Measurements from ENCODE around the gene VNN1.

Gene VNN1

GRCh38 chr6:132736239-132736638 is 22.4 kb upstream of the VNN1 start:
- peak in 1 of 2 experiments; percentile 13 for DNase-seq (ENCODE audit: low spot score in 2 of 2)
- H3K36me3 ChIP-seq (replicated peaks), result no peaks in the 10 kb centered on the region
- H3K27me3 ChIP-seq (ENCODE audit: low read depth), result no peaks in the 10 kb centered on the region
- H3K9me3 ChIP-seq, result no peaks in the 10 kb centered on the region
- H3K4me1 ChIP-seq, result peaks cover 10% of the 10 kb centered on the region
- in situ Hi-C loops (cut with MboI; ENCODE audit: low sequenced_read_pairs), result no loop called here
- no peak overlapping the region for H3K4me3 ChIP-seq

- H3K36me3 ChIP-seq (replicated peaks), result no peaks in the 10 kb centered on the region
- no peak overlapping the region for H3K4me3 ChIP-seq
- in situ Hi-C loops (cut with MboI; ENCODE audit: low sequenced_read_pairs), result no loop called here
- no peaks in the 10 kb centered on the region for H3K9me3 ChIP-seq
- DNase-seq (ENCODE audit: low spot score in 2 of 2), result no peak
- no peaks in the 10 kb centered on the region for H3K27me3 ChIP-seq (ENCODE audit: low read depth)
- peaks cover 10% of the 10 kb centered on the region for H3K4me1 ChIP-seq
Measured at GRCh38 chr6:132734694-132735236, 20.9 kb upstream of the VNN1 start.

- in situ Hi-C loops (cut with MboI; ENCODE audit: low sequenced_read_pairs), result no loop called here
- H3K4me1 ChIP-seq, result peaks cover 10% of the 10 kb centered on the region
- H3K27me3 ChIP-seq (ENCODE audit: low read depth), result no peaks in the 10 kb centered on the region
- no peak overlapping the region for H3K4me3 ChIP-seq
- no peaks in the 10 kb centered on the region for H3K36me3 ChIP-seq (replicated peaks)
- H3K9me3 ChIP-seq, result no peaks in the 10 kb centered on the region
- DNase-seq (ENCODE audit: low spot score in 2 of 2), result no peak
Measured at GRCh38 chr6:132733814-132734213, 20.0 kb upstream of the VNN1 start.

GRCh38 chr6:132733283-132733682 is 19.4 kb upstream of the VNN1 start:
- no peaks in the 10 kb centered on the region for H3K27me3 ChIP-seq (ENCODE audit: low read depth)
- no peak for DNase-seq (ENCODE audit: low spot score in 2 of 2)
- no peaks in the 10 kb centered on the region for H3K9me3 ChIP-seq
- in situ Hi-C loops (cut with MboI; ENCODE audit: low sequenced_read_pairs), result no loop called here
- no peak overlapping the region for H3K4me3 ChIP-seq
- no peaks in the 10 kb centered on the region for H3K36me3 ChIP-seq (replicated peaks)
- peaks cover 10% of the 10 kb centered on the region for H3K4me1 ChIP-seq

- Histone ChIP-seq H3K4me1 (peaks cover under 1% of the 10 kb centered on the region; the same call in 1 of the 2 replicates), H3K36me3 (replicated peaks) (no peaks in the 10 kb centered on the region), H3K27me3 (ENCODE audit: low read depth) (no peaks in the 10 kb centered on the region), H3K4me3 (no peak overlapping the region), H3K9me3 (no peaks in the 10 kb centered on the region)
- in situ Hi-C loops (cut with MboI; ENCODE audit: low sequenced_read_pairs), result no loop called here
- no peak for DNase-seq (ENCODE audit: low spot score in 2 of 2)
Measured at GRCh38 chr6:132731086-132731485, 17.2 kb upstream of the VNN1 start.

GRCh38 chr6:132730560-132730959 is 16.7 kb upstream of the VNN1 start:
- Histone ChIP-seq H3K36me3 (replicated peaks) (no peaks in the 10 kb centered on the region), H3K9me3 (no peaks in the 10 kb centered on the region), H3K4me1 (no peaks in the 10 kb centered on the region), H3K4me3 (no peak overlapping the region), H3K27me3 (ENCODE audit: low read depth) (no peaks in the 10 kb centered on the region)
- in situ Hi-C loops (cut with MboI; ENCODE audit: low sequenced_read_pairs), result no loop called here
- DNase-seq (ENCODE audit: low spot score in 2 of 2), result no peak

GRCh38 chr6:132728616-132729015 is 14.8 kb upstream of the VNN1 start:
- no peak overlapping the region for H3K4me3 ChIP-seq
- no peaks in the 10 kb centered on the region for H3K27me3 ChIP-seq (ENCODE audit: low read depth)
- no peaks in the 10 kb centered on the region for H3K4me1 ChIP-seq
- H3K9me3 ChIP-seq, result no peaks in the 10 kb centered on the region
- in situ Hi-C loops (cut with MboI; ENCODE audit: low sequenced_read_pairs), result no loop called here
- H3K36me3 ChIP-seq (replicated peaks), result no peaks in the 10 kb centered on the region
- no peak for DNase-seq (ENCODE audit: low spot score in 2 of 2)

- DNase-seq (ENCODE audit: low spot score in 2 of 2), result no peak
- H3K27me3 ChIP-seq (ENCODE audit: low read depth), result no peaks in the 10 kb centered on the region
- in situ Hi-C loops (cut with MboI; ENCODE audit: low sequenced_read_pairs), result no loop called here
- no peaks in the 10 kb centered on the region for H3K9me3 ChIP-seq
- no peaks in the 10 kb centered on the region for H3K4me1 ChIP-seq
- H3K4me3 ChIP-seq, result no peak overlapping the region
- no peaks in the 10 kb centered on the region for H3K36me3 ChIP-seq (replicated peaks)
Measured at GRCh38 chr6:132726608-132726975, 12.7 kb upstream of the VNN1 start.

GRCh38 chr6:132725947-132726607 is 12.2 kb upstream of the VNN1 start:
- Histone ChIP-seq H3K4me1 (no peaks in the 10 kb centered on the region), H3K36me3 (replicated peaks) (no peaks in the 10 kb centered on the region), H3K27me3 (ENCODE audit: low read depth) (no peaks in the 10 kb centered on the region), H3K9me3 (no peaks in the 10 kb centered on the region), H3K4me3 (no peak overlapping the region)
- DNase-seq (ENCODE audit: low spot score in 2 of 2), result no peak
- in situ Hi-C loops (cut with MboI; ENCODE audit: low sequenced_read_pairs), result no loop called here

GRCh38 chr6:132725471-132725870 is 11.6 kb upstream of the VNN1 start:
- in situ Hi-C loops (cut with MboI; ENCODE audit: low sequenced_read_pairs), result no loop called here
- Histone ChIP-seq H3K4me3 (no peak overlapping the region), H3K4me1 (no peaks in the 10 kb centered on the region), H3K27me3 (ENCODE audit: low read depth) (no peaks in the 10 kb centered on the region), H3K9me3 (no peaks in the 10 kb centered on the region), H3K36me3 (replicated peaks) (no peaks in the 10 kb centered on the region)
- DNase-seq (ENCODE audit: low spot score in 2 of 2), result no peak

- no peak overlapping the region for H3K4me3 ChIP-seq
- in situ Hi-C loops (cut with MboI; ENCODE audit: low sequenced_read_pairs), result no loop called here
- H3K27me3 ChIP-seq (ENCODE audit: low read depth), result no peaks in the 10 kb centered on the region
- H3K9me3 ChIP-seq, result no peaks in the 10 kb centered on the region
- DNase-seq (ENCODE audit: low spot score in 2 of 2), result no peak
- no peaks in the 10 kb centered on the region for H3K4me1 ChIP-seq
- no peaks in the 10 kb centered on the region for H3K36me3 ChIP-seq (replicated peaks)
Measured at GRCh38 chr6:132719736-132720448, 6.0 kb upstream of the VNN1 start.

- Histone ChIP-seq H3K36me3 (replicated peaks) (no peaks in the 10 kb centered on the region), H3K4me3 (no peak overlapping the region), H3K27me3 (ENCODE audit: low read depth) (no peaks in the 10 kb centered on the region), H3K4me1 (no peaks in the 10 kb centered on the region; the same call in 1 of the 2 replicates), H3K9me3 (no peaks in the 10 kb centered on the region)
- in situ Hi-C loops (cut with MboI; ENCODE audit: low sequenced_read_pairs), result no loop called here
- no peak for DNase-seq (ENCODE audit: low spot score in 2 of 2)
Measured at GRCh38 chr6:132715881-132716637, 2.2 kb upstream of the VNN1 start.

- Histone ChIP-seq H3K36me3 (replicated peaks) (no peaks in the 10 kb centered on the region), H3K4me3 (no peak overlapping the region), H3K27me3 (ENCODE audit: low read depth) (no peaks in the 10 kb centered on the region), H3K9me3 (no peaks in the 10 kb centered on the region), H3K4me1 (no peaks in the 10 kb centered on the region; the same call in 1 of the 2 replicates)
- DNase-seq (ENCODE audit: low spot score in 2 of 2), result peak in 1 of 2 experiments; percentile 27
- in situ Hi-C loops (cut with MboI; ENCODE audit: low sequenced_read_pairs), result no loop called here
Measured at GRCh38 chr6:132715204-132715603, 1.3 kb upstream of the VNN1 start.

GRCh38 chr6:132714160-132714559 is 305 bp upstream of the VNN1 start:
- Histone ChIP-seq H3K36me3 (replicated peaks) (no peaks in the 10 kb centered on the region), H3K4me3 (no peak overlapping the region), H3K9me3 (no peaks in the 10 kb centered on the region), H3K4me1 (no peaks in the 10 kb centered on the region; the same call in 1 of the 2 replicates), H3K27me3 (ENCODE audit: low read depth) (no peaks in the 10 kb centered on the region)
- DNase-seq (ENCODE audit: low spot score in 2 of 2), result no peak
- in situ Hi-C loops (cut with MboI; ENCODE audit: low sequenced_read_pairs), result no loop called here
